H54 (cell line): ENCODE data around the gene NUP98.

Source experiments
- DNase-seq: peaks from one replicate; pipeline ENCODE4 v3.0.0; 2011; ENCODE audit warnings: low spot score, mixed read lengths; ENCODE audit not compliant: insufficient read length
- FAIRE-seq: peaks from 3 replicates; lab custom pipeline; 2011; peaks lifted over from hg19 to GRCh38; lab: Jason Lieb, UNC
- POLR2A ChIP-seq: IDR thresholded peaks from 2 replicates; pipeline ENCODE4 v1.6.1; 2011; ENCODE audit warnings: low read depth, mild to moderate bottlenecking, low read length

Gene NUP98

GRCh38 chr11:3797329-3798090 lies at the start of gene NUP98:
NUP98 (minus strand) TSS chr11:3797554; CDS start chr11:3782117, 15,437 bp downstream.
- DNase-seq (peak; percentile 99), FAIRE-seq (peak; percentile 96)
- peak; percentile 98 for TF ChIP-seq POLR2A

- no peak for FAIRE-seq
- TF ChIP-seq POLR2A: no peak
- DNase-seq: no peak
Observed at GRCh38 chr11:3845670-3846069, 48.3 kb upstream of the NUP98 start.

DNA sequence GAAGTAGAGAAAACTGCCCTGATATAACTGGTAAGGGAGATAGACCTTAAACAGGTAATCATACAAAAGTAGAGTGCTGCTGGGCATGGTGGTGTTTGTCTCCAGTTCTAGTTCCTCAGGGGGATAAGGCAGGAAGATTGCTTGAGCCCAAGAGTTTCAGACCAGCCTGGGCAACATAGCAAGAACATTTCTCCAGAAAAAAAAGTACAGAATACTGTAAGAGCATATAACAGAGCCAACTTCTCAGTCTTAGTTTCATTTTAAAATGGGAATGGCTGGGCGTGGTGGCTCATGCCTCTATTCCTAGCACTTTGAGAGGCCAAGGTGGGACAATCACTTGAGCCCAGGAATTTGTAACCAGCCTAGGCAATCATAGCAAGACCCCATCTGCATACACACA lies 47.9 kb upstream of the NUP98 start:
- FAIRE-seq (no peak), DNase-seq (no peak)
- no peak for TF ChIP-seq POLR2A

DNA sequence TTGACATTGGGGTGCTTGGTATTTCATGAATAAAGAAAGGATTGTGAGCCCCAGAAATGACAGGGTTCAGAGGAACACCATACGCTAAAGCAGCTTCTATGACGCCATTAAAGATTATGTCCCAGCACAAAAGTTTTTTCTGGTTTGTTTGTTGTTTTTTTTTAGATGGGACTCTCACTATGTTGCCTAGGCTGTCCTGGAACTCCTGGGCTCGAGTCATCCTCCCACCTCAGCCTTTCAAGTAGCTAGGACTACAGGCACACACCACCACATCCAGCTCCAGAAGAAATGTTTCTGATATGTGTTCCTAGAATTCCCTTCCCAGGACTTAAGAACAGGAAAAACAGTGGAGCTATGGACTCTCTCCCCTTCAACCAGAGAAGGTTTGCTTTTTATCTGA lies 46.0 kb upstream of the NUP98 start:
- DNase-seq (no peak), FAIRE-seq (no peak)
- no peak for TF ChIP-seq POLR2A

GRCh38 chr11:3841426-3842350 lies 44.3 kb upstream of the NUP98 start:
- DNase-seq: peak; percentile 75
- TF ChIP-seq POLR2A: peak; percentile 55
- peak; percentile 15 for FAIRE-seq

DNA sequence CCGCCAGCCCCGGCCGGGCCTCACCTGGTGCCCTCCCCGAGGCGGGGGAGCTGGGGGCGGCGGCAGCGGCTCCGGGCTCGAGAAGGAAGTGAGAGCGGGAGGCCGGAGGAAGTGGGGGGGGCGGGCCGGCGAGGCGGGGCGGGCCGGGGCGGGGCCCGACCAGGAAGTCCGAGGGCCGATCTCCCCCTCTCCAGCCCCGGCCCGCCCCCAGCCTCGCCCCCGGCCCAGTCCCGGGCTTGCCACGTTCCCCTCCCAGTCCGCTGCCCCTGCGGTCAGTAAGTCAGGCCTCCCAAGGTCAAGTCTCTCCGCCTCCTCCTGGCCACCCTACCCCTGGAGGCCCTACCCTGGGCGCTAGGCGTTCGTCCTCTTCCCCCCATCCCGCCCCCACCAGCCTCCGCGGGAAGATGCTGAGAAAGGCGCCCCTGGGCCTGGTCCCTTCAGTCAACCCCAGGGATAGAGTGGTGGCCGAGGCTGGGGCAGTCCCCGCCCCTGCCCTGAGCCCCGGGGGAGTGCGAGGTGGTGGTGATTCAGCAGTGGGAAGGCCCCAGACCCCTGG lies 43.6 kb upstream of the NUP98 start, which contains the start of gene RHOG:
Gene RHOG, minus strand, starts transcription at position 90 of the 556 bp plus-strand sequence. CDS start 12,821 bp downstream, outside the sequence.
- DNase-seq (peak; percentile 94), FAIRE-seq (no peak)
- TF ChIP-seq POLR2A: no peak

DNA sequence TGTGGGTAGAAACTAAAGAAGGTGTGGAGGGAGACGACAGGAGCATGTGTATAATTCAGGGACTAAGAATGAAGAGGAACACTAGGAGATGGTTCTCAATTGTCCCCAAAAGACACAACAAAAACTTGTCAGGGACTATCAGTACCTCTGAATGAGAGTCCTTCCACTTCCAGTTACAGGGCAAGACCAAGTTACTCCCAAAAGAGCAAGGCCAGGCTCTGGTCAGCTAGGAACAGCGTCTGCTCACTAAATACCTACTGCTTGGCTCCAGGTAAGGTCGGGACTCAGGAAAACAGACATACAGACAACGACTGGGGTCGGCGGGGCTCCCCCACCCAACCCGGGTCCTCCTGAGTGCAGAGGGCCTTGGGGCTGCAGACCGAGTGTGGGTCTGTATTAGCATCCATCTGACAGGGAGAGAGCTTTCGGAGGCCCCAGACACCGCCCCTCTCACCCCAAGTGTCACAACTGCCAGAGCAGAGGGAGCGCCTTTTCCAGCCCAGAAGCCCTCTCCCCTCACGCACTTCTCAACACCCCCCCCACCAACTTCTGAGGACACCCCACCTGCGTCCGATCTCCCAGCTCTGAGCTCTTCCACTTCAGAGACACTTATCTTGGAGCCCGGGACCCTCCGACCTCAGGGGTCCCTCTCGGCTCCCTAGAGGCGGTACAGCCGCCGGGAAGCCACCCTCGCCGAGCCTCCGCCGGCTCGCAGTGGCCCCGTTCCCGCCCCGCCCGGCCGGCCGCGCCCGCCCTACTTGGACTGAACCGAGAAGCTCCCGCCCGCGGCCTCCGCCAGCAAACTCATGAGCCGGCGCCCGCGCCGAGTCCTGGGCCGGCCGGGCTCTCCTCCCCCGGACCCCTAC lies 42.9 kb upstream of the NUP98 start:
- FAIRE-seq (no peak), DNase-seq (no peak)
- TF ChIP-seq POLR2A: 0 out of 2 replicates have a peak, but pooled peaks have one; percentile 15

- DNase-seq: no peak
- TF ChIP-seq POLR2A: no peak
- no peak for FAIRE-seq
Observed at GRCh38 chr11:3838504-3838903, 41.1 kb upstream of the NUP98 start.

- FAIRE-seq (no peak), DNase-seq (no peak)
- TF ChIP-seq POLR2A: no peak
Observed at GRCh38 chr11:3837793-3838192, 40.4 kb upstream of the NUP98 start.

DNA sequence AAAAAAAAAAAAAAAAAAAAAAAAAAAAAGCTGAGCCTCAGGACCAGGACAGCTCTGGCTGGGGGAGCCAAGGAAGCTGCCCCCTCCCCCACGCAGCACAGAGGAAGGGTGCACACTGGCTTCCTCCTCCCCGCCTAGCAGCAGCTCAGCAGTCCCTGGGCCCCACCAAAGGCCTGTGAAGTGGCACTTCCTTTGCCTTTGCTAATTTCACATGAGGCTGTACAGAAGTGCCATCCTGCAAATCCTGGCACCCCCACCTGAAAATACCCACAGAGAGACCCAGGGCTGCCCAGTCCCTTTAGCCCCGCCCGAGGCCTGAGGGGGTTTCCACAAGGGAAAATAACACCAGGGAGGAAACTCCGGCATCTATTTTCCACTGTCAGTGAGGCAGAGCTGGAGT lies 39.5 kb upstream of the NUP98 start:
- no peak for FAIRE-seq

DNA sequence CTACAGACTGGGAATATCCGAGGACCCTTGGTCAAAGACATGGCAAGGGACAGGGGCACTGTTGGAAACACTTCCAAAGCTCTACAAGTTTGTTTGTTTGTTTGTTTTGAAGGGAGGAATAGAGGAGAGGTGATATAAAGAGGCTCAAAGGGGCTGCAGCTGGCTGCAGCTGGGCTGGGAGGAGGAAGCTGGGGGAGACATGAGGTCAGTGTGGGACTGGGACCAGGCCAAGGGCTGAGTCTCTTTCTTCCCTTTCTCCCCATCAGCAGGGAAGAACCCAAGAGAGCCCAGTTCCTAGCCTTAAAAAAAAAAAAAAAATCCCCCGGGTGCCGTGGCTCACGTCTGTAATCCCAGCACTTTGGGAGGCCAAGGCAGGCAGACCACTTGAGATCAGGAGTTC lies 38.4 kb upstream of the NUP98 start:
- no peak for FAIRE-seq
- TF ChIP-seq POLR2A: no peak
- DNase-seq: no peak

More for the DNA sequence above, 39.5 kb upstream of the NUP98 start:
- no peak for TF ChIP-seq POLR2A
- no peak for DNase-seq

DNA sequence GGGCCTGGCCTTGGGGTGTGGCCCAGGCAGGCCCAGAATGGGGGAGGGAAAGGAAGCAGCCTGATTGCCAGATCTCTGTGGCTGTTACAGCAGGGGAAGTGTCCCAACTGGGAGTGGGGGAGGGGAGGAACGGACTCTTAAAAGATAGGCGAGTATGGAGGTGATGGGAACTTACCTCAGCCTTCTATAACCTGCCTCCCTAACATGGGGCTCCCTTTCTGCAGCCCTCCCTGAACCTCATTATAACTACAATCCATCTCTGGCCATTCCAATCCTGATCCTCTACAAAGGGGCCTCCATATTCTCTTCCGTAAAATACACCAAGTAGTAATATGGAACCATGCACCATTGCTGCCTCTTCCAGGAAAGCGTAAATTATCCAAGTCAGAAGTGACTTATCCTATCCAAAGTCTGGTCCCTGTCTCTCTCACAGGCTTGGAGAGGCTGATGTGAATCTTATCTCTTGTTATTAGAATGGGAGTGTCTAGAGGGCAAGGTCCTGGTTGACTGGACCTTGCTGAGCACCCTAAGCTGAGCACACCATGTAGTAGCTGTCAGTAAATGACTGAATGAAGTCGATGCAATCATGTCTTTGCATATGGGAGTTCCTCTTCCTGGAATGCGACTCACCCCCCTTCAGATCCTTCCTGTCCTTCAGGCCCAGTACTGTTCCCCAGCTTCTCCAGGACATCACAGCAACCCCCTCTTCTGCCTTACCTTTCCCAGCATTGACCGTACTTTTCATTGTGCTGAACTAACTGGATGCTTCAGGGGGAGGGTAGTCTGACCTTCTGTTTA lies 37.5 kb upstream of the NUP98 start:
- FAIRE-seq: no peak
- DNase-seq: no peak
- no peak for TF ChIP-seq POLR2A
